ENCODE data around the gene CCR2.

CCR2 gene

DNA sequence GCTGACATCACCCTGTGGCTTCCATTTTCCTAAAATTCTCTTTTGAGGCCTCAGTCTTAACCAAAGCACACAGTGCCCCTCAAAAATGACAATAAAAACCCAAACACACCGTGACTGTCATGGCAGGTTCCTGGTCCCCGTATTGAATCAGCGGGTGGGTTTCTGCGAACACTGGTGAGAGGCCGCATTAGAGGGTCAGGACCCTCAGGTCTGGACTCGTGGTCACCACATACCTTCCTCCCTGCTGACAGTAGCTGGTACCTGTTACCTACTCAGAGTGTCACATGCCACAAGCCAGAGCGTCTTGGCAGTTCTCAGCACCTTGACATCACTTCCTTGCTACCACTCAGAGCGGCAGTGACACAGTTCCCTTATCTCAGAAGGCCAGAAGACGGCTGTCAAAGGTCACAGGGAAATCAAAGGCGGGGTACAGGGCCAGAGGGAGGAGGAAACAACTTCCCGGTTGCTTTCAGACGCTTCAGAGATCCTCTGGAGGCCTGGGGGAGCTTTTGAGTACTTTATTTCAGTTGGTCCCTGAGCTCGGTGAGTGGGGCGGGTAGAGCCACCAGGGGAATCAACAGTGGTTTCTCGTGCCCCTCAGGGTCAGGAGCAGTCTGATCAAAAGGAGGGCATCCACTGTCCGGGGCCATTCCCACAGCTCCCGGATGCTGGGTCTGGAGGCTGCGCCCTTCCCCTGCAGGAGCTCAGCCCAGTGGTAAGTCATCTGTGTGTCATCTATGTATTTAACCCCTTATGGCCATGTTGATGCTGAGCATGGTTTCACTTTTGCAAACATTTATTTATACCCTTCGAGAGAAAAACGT, 53.1 kb downstream of the CCR2 start, which contains the start of the genes CCR5AS and CCRL2:
CCR5AS (minus strand) TSS at position 279 of the 824 bp plus-strand sequence.
CCRL2 (plus strand) TSS at position 472 of the 824 bp plus-strand sequence. CDS start 821 bp downstream, outside the sequence.
- Histone ChIP-seq H3K9me3 (ENCODE audit: insufficient read depth, low read depth, low read length) (no peaks in the 10 kb centered on the region), H3K4me1 (ENCODE audit: insufficient read depth, low read length) (no peaks in the 10 kb centered on the region), H3K27me3 (ENCODE audit: insufficient read depth, low read length) (no peaks in the 10 kb centered on the region), H3K36me3 (ENCODE audit: insufficient read depth, low read length) (no peaks in the 10 kb centered on the region), H3K27ac (ENCODE audit: low read depth, low read length) (no peak within 1 kb of the TSS), H3K4me3 (ENCODE audit: low read length) (no peak within 1 kb of the TSS), H3K9ac (ENCODE audit: low read depth, low read length) (no peak within 1 kb of the TSS)
- WGBS = 85% methylated on average over 20 of the region's 20 CpGs

- H3K9ac ChIP-seq (ENCODE audit: low read depth, low read length) = no peak overlapping the region
- WGBS = 92% methylated on average over 7 of the region's 7 CpGs
- H3K27me3 ChIP-seq (ENCODE audit: insufficient read depth, low read length) = no peaks in the 10 kb centered on the region
- no peaks in the 10 kb centered on the region for H3K4me1 ChIP-seq (ENCODE audit: insufficient read depth, low read length)
- H3K9me3 ChIP-seq (ENCODE audit: insufficient read depth, low read depth, low read length) = no peaks in the 10 kb centered on the region
- no peak overlapping the region for H3K27ac ChIP-seq (ENCODE audit: low read depth, low read length)
- no peaks in the 10 kb centered on the region for H3K36me3 ChIP-seq (ENCODE audit: insufficient read depth, low read length)
- H3K4me3 ChIP-seq (ENCODE audit: low read length) = no peak overlapping the region
These were observed 54.1 kb downstream of the CCR2 start for GRCh38 chr3:46407970-46408369.

- no peaks in the 10 kb centered on the region for H3K27me3 ChIP-seq (ENCODE audit: insufficient read depth, low read length)
- no peaks in the 10 kb centered on the region for H3K9me3 ChIP-seq (ENCODE audit: insufficient read depth, low read depth, low read length)
- no peak overlapping the region for H3K4me3 ChIP-seq (ENCODE audit: low read length)
- no peak overlapping the region for H3K27ac ChIP-seq (ENCODE audit: low read depth, low read length)
- 87% methylated on average over 7 of the region's 7 CpGs for WGBS
- no peak overlapping the region for H3K9ac ChIP-seq (ENCODE audit: low read depth, low read length)
- no peaks in the 10 kb centered on the region for H3K4me1 ChIP-seq (ENCODE audit: insufficient read depth, low read length)
- no peaks in the 10 kb centered on the region for H3K36me3 ChIP-seq (ENCODE audit: insufficient read depth, low read length)
These were observed 54.9 kb downstream of the CCR2 start for GRCh38 chr3:46408853-46409252.

DNA sequence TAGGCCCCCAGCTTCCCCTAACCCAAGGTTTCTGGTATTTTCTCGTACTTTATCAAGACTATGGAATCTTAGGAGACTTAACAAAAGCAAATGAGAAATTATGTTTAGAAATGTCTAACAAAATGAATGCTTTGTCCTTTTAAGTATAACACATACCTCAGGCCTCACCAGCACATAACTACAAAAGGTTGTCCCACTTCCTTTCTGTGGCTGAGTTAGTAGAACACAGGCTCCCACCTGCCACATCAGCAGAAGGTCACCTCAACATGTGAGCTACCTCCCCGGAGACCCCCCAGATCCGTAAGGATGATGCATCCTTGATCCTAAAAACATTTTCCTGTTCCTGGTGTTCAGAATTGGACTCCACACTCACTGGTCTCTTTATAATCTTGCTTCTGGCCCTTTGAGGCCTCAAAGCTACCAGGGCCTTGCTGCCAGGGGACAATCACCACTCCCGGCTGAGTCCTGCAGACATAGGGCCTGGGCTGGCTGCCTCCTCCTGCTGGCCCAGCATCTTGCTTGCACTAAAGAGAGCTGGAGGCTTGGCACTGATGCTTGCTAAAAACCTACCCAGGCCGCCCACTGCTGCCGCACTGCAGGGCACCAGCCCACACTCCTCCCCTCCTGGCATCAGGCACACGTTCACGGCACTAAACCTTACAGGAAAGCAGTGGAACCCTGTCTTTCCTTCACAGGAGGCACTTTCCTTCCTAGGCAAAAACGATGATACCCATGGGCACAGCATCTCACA, 56.0 kb downstream of the CCR2 start:
- Histone ChIP-seq H3K4me1 (ENCODE audit: insufficient read depth, low read length) (no peaks in the 10 kb centered on the region), H3K9ac (ENCODE audit: low read depth, low read length) (no peak overlapping the region), H3K9me3 (ENCODE audit: insufficient read depth, low read depth, low read length) (no peaks in the 10 kb centered on the region), H3K4me3 (ENCODE audit: low read length) (no peak overlapping the region), H3K36me3 (ENCODE audit: insufficient read depth, low read length) (no peaks in the 10 kb centered on the region), H3K27me3 (ENCODE audit: insufficient read depth, low read length) (no peaks in the 10 kb centered on the region), H3K27ac (ENCODE audit: low read depth, low read length) (no peak overlapping the region)
- 94% methylated on average over 9 of the region's 9 CpGs for WGBS
